Measurements from ENCODE around the gene DNAAF5. TPM values are rescaled to one million over a fixed set of nuclear protein-coding genes. Genes with fewer than 3 reads are reported as not detected.

The DNAAF5 gene
- 33.1 TPM for polyA plus RNA-seq (2013, experiment 1 of 2)
- 25.3 TPM for polyA plus RNA-seq (2013, experiment 2 of 2)

DNA sequence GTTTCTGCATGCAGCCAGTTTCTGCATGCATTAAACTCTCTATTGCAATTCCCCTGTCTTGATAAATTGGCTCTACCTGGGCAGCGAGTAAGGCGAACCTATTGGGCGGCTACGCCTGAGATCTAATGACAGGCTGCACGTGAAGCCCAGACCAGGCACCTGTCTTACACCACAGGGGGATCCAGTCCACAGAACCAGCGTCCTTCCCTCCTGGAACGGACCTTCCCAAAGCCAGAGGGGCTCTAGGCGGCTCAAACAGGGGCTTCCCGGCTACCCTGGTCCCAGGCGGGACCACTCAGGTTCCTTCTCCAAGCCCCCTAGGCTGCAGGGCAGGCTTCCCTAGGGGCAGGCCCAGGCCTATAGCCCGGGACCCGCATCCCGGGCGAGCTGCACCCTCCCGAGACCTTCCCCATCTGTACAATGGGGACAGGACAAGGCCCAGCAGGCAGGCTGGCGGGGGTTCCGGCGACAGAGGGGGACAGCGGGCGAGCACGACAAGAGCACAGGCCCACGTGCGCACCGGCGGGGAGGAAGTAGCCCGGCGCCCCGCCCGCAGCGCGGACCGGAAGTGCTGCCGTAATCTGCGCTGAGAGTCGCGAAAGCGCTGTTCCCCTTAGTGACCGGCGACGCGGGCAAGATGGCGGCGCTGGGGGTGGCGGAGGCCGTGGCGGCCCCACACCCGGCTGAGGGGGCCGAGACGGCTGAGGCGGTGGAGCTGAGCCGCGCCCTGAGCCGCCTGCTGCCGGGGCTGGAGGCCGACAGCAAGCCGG lies at the start of gene DNAAF5:
Gene DNAAF5 (plus strand): TSS at position 616 of the 770 bp plus-strand sequence. CDS start 22 bp downstream, at position 638.
- H3K4me1 ChIP-seq (ENCODE audit: control insufficient read depth, insufficient read depth, low read length, poor library complexity, severe bottlenecking): peaks cover 15% of the 10 kb centered on the region
- peak within 1 kb of the TSS; percentile 52 for H3K4me3 ChIP-seq (ENCODE audit: extremely low read depth, insufficient read depth, low read length, poor library complexity, severe bottlenecking)
- WGBS, 2 experiments (ENCODE audit: insufficient coverage in 2 of 2): 12 to 13% methylated on average over 44 to 52 of the region's 56 CpGs
- peaks cover 36% of the 10 kb centered on the region for H3K36me3 ChIP-seq (ENCODE audit: control insufficient read depth, insufficient read depth, low read length)
- H3K27ac ChIP-seq (ENCODE audit: low read depth, low read length, severe bottlenecking): no peak within 1 kb of the TSS
- peaks cover 22% of the 10 kb centered on the region for H3K9me3 ChIP-seq (ENCODE audit: control insufficient read depth, low read length)

- H3K27ac ChIP-seq (ENCODE audit: low read depth, low read length, severe bottlenecking): no peak overlapping the region
- H3K36me3 ChIP-seq (ENCODE audit: control insufficient read depth, insufficient read depth, low read length): peaks cover 8% of the 10 kb centered on the region
- peaks cover 8% of the 10 kb centered on the region for H3K9me3 ChIP-seq (ENCODE audit: control insufficient read depth, low read length)
- H3K4me1 ChIP-seq (ENCODE audit: control insufficient read depth, insufficient read depth, low read length, poor library complexity, severe bottlenecking): no peaks in the 10 kb centered on the region
- H3K4me3 ChIP-seq (ENCODE audit: extremely low read depth, insufficient read depth, low read length, poor library complexity, severe bottlenecking): no peak overlapping the region
- 94% methylated on average over 17 to 21 of the region's 23 CpGs for WGBS, 2 experiments (ENCODE audit: insufficient coverage in 2 of 2)
These were observed 49.5 kb upstream of the DNAAF5 start for GRCh38 chr7:676972-677385.

GRCh38 chr7:680411-681127 lies 45.9 kb upstream of the DNAAF5 start:
- H3K4me1 ChIP-seq (ENCODE audit: control insufficient read depth, insufficient read depth, low read length, poor library complexity, severe bottlenecking): no peaks in the 10 kb centered on the region
- H3K27ac ChIP-seq (ENCODE audit: low read depth, low read length, severe bottlenecking): no peak overlapping the region
- peaks cover 8% of the 10 kb centered on the region for H3K36me3 ChIP-seq (ENCODE audit: control insufficient read depth, insufficient read depth, low read length)
- H3K4me3 ChIP-seq (ENCODE audit: extremely low read depth, insufficient read depth, low read length, poor library complexity, severe bottlenecking): no peak overlapping the region
- H3K9me3 ChIP-seq (ENCODE audit: control insufficient read depth, low read length): no peaks in the 10 kb centered on the region
- WGBS, 2 experiments (ENCODE audit: insufficient coverage in 2 of 2): 97 to 98% methylated on average over 17 to 19 of the region's 25 CpGs

DNA sequence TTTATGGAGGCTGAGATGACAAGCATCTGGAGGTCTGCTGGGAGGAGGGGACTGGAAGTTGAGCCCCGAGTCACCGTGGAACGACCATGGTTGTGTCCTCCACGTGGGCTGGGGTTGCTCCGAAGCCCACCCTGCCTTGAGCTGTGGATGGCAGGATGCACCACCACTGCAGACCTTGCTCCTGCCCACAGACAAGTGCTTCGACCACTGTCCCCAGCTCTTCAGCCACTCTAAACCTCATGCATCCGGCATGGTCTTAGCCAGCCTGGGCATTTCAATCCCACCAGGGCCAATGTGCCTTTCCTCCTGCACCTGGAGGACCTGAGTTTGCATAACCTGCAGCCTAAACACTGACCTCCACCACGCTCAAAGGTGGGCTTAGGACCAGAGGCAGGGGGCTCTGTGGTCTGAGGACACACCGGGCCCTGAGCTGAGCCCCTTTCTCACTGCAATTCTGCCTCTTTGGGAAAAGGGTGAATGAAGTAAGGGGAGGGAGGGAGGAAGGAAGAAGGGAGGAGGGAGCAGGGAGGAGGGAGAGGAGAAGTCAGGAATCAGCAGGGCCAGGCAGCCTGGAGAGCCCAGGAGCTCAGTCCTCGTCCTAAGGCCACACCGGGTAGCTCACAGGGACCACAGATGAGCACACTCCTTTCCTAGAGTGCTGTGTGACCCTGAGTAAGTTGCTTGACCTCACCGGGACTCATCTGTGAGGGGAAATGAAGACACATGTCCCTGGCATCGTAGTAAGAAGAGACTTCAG lies 44.8 kb upstream of the DNAAF5 start:
- Histone ChIP-seq H3K27ac (ENCODE audit: low read depth, low read length, severe bottlenecking) (no peak overlapping the region), H3K36me3 (ENCODE audit: control insufficient read depth, insufficient read depth, low read length) (peaks cover 8% of the 10 kb centered on the region), H3K4me3 (ENCODE audit: extremely low read depth, insufficient read depth, low read length, poor library complexity, severe bottlenecking) (no peak overlapping the region), H3K9me3 (ENCODE audit: control insufficient read depth, low read length) (peaks cover 3% of the 10 kb centered on the region), H3K4me1 (ENCODE audit: control insufficient read depth, insufficient read depth, low read length, poor library complexity, severe bottlenecking) (no peaks in the 10 kb centered on the region)
- 88 to 97% methylated on average over 11 to 13 of the region's 13 CpGs for WGBS, 2 experiments (ENCODE audit: insufficient coverage in 2 of 2)

GRCh38 chr7:682810-683209 lies 43.7 kb upstream of the DNAAF5 start:
- no peaks in the 10 kb centered on the region for H3K4me1 ChIP-seq (ENCODE audit: control insufficient read depth, insufficient read depth, low read length, poor library complexity, severe bottlenecking)
- H3K36me3 ChIP-seq (ENCODE audit: control insufficient read depth, insufficient read depth, low read length): peaks cover 8% of the 10 kb centered on the region
- no peak overlapping the region for H3K4me3 ChIP-seq (ENCODE audit: extremely low read depth, insufficient read depth, low read length, poor library complexity, severe bottlenecking)
- no peak overlapping the region for H3K27ac ChIP-seq (ENCODE audit: low read depth, low read length, severe bottlenecking)
- H3K9me3 ChIP-seq (ENCODE audit: control insufficient read depth, low read length): peaks cover 12% of the 10 kb centered on the region
- WGBS, 2 experiments (ENCODE audit: insufficient coverage in 2 of 2): 92 to 100% methylated on average over 5 to 9 of the region's 11 CpGs

- Histone ChIP-seq H3K27ac (ENCODE audit: low read depth, low read length, severe bottlenecking) (no peak overlapping the region), H3K4me1 (ENCODE audit: control insufficient read depth, insufficient read depth, low read length, poor library complexity, severe bottlenecking) (no peaks in the 10 kb centered on the region), H3K9me3 (ENCODE audit: control insufficient read depth, low read length) (peaks cover 12% of the 10 kb centered on the region), H3K36me3 (ENCODE audit: control insufficient read depth, insufficient read depth, low read length) (peaks cover 4% of the 10 kb centered on the region), H3K4me3 (ENCODE audit: extremely low read depth, insufficient read depth, low read length, poor library complexity, severe bottlenecking) (no peak overlapping the region)
- WGBS, 2 experiments (ENCODE audit: insufficient coverage in 2 of 2): 91 to 95% methylated on average over 16 to 18 of the region's 19 CpGs
These were observed 42.8 kb upstream of the DNAAF5 start for GRCh38 chr7:683526-684205.

DNA sequence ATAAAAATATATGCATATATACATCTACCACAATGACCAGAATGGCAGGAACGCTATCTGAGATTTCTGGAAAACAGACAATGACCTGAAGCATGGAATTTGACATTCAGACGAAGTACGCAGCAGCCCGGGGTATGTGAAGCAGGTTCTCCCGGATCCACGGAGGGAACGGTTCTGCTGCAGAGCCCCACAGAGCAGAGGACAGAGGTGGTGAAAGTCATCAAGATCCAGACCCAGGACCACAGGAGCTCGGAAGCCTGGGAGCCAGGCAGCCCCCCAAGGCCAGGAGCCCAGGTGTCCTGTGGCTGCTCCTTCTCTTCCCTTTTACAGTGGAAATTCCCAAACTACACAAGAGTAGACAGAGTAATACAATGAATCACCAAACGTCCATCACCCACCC lies 42.1 kb upstream of the DNAAF5 start:
- no peak overlapping the region for H3K4me3 ChIP-seq (ENCODE audit: extremely low read depth, insufficient read depth, low read length, poor library complexity, severe bottlenecking)
- H3K9me3 ChIP-seq (ENCODE audit: control insufficient read depth, low read length): peaks cover 14% of the 10 kb centered on the region
- no peaks in the 10 kb centered on the region for H3K4me1 ChIP-seq (ENCODE audit: control insufficient read depth, insufficient read depth, low read length, poor library complexity, severe bottlenecking)
- H3K36me3 ChIP-seq (ENCODE audit: control insufficient read depth, insufficient read depth, low read length): peaks cover 3% of the 10 kb centered on the region
- H3K27ac ChIP-seq (ENCODE audit: low read depth, low read length, severe bottlenecking): no peak overlapping the region
- 93 to 94% methylated on average over 8 to 9 of the region's 9 CpGs for WGBS, 2 experiments (ENCODE audit: insufficient coverage in 2 of 2)

DNA sequence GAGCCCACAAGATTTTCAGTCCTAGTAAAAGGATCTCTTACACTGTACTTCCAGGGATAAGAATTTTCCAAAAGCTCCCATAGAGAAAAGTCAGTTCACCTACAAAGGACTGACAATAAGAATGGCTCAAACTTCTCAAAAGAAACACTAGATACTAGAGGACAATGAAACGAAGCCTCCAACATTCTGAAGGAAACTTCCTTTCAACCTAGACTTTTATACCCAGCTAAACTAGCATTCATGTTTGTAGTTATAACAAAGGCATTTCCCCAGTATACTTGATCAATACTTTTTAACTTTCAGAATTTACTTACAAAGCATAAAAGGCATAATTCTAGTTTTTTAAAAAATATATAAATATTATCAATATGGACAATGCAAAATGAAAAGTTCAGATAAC lies 41.0 kb upstream of the DNAAF5 start:
- Histone ChIP-seq H3K27ac (ENCODE audit: low read depth, low read length, severe bottlenecking) (no peak overlapping the region), H3K9me3 (ENCODE audit: control insufficient read depth, low read length) (peaks cover 14% of the 10 kb centered on the region), H3K36me3 (ENCODE audit: control insufficient read depth, insufficient read depth, low read length) (no peaks in the 10 kb centered on the region), H3K4me3 (ENCODE audit: extremely low read depth, insufficient read depth, low read length, poor library complexity, severe bottlenecking) (no peak overlapping the region), H3K4me1 (ENCODE audit: control insufficient read depth, insufficient read depth, low read length, poor library complexity, severe bottlenecking) (no peaks in the 10 kb centered on the region)
- 83% methylated on average over 1 of the region's 1 CpG; no CpG with 5 or more reads in 1 of the 2 experiments for WGBS, 2 experiments (ENCODE audit: insufficient coverage in 2 of 2)

DNA sequence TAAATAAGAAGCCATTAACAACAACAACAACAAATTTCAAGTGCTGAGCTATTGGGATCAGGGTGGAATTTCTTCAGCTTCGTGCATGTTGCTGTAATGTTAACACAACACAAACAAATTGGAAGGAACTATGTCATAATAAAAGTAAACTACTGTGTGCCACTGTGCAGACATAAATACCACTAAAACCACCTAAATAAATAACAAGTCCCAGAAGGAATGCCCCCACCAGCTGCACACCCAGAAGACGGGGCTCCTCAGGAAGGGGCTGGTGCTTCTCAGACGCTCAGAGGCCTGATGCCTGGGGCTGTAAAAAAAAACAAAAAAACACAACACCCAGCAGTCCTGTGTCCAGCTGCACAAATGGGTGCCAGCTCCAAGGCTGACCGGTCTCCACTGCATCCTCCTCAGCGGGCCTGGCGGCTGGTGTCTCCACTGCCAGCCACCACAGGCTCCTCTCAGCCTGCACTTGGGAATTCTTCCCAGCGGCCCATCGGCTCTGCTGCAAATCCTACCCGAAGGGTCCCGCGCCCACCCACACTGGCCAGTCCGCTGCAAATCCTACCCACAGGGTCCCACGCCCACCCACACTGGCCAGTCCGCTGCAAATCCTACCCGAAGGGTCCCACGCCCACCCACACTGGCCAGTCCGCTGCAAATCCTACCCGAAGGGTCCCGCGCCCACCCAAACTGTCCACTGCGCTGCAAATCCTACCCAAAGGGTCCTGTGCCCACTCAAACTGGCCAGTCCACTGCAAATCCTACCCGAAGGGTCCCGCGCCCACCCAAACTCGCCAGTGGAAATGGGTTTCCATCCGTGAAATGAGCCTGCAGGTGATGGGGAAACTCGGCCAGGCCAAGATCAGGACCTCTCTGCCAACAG lies 35.8 kb upstream of the DNAAF5 start:
- no peak overlapping the region for H3K4me3 ChIP-seq (ENCODE audit: extremely low read depth, insufficient read depth, low read length, poor library complexity, severe bottlenecking)
- peaks cover 14% of the 10 kb centered on the region for H3K9me3 ChIP-seq (ENCODE audit: control insufficient read depth, low read length)
- H3K4me1 ChIP-seq (ENCODE audit: control insufficient read depth, insufficient read depth, low read length, poor library complexity, severe bottlenecking): no peaks in the 10 kb centered on the region
- 94 to 99% methylated on average over 22 to 25 of the region's 27 CpGs for WGBS, 2 experiments (ENCODE audit: insufficient coverage in 2 of 2)
- H3K36me3 ChIP-seq (ENCODE audit: control insufficient read depth, insufficient read depth, low read length): no peaks in the 10 kb centered on the region
- H3K27ac ChIP-seq (ENCODE audit: low read depth, low read length, severe bottlenecking): no peak overlapping the region

Data from mesodermal cell (in vitro differentiated cells).